WERI-Rb-1 (cell line): ENCODE data around the gene TP53I13.

Experiments used
- DNase-seq: peaks from one replicate; pipeline ENCODE4 v3.0.0-alpha.2; 2020
- H3K27ac ChIP-seq: fragments of 250-450 bp; sonication (Bioruptor Pico); 2 replicates; pipeline ENCODE4 v1.5.1; 2020; ENCODE audit warnings: mild to moderate bottlenecking, moderate library complexity
- H3K27me3 ChIP-seq: fragments of 250-450 bp; sonication (Bioruptor Pico); 2 replicates; pipeline ENCODE4 v1.5.1; 2021; ENCODE audit warnings: mild to moderate bottlenecking, low read depth, moderate library complexity; ENCODE audit not compliant: insufficient read depth, severe bottlenecking
- H3K36me3 ChIP-seq: fragments of 250-450 bp; sonication (Bioruptor Pico); 2 replicates; pipeline ENCODE4 v1.5.1; 2020; ENCODE audit warnings: mild to moderate bottlenecking, moderate library complexity
- H3K4me3 ChIP-seq: 2 replicates; pipeline ENCODE4 v1.5.1; 2011; ENCODE audit warnings: low read depth, mild to moderate bottlenecking, control low read depth, low read length
- H3K9me3 ChIP-seq: fragments of 250-450 bp; sonication (Bioruptor Pico); 2 replicates; pipeline ENCODE4 v1.5.1; 2021; ENCODE audit warnings: mild to moderate bottlenecking, moderate library complexity; ENCODE audit not compliant: severe bottlenecking
- CTCF ChIP-seq: IDR thresholded peaks from 2 replicates; pipeline ENCODE4 v1.5.1; 2011; ENCODE audit warnings: low read depth, mild to moderate bottlenecking, control low read depth, inconsistent platforms, low read length

Gene TP53I13

GRCh38 chr17:29590411-29591145 is 22.1 kb downstream of the TP53I13 start:
- H3K27ac ChIP-seq, result peak overlapping the region; percentile 94
- no peaks in the 10 kb centered on the region for H3K36me3 ChIP-seq
- DNase-seq, result peak; percentile 87
- TF ChIP-seq CTCF, result no peak
- no peaks in the 10 kb centered on the region for H3K9me3 ChIP-seq
- H3K27me3 ChIP-seq, result no peaks in the 10 kb centered on the region
- peak overlapping the region; percentile 67 for H3K4me3 ChIP-seq

- no peak for TF ChIP-seq CTCF
- Histone ChIP-seq H3K36me3 (no peaks in the 10 kb centered on the region), H3K9me3 (no peaks in the 10 kb centered on the region), H3K27ac (peak overlapping the region; percentile 94), H3K4me3 (peak overlapping the region; percentile 67), H3K27me3 (no peaks in the 10 kb centered on the region)
- DNase-seq, result peak; percentile 75
These were observed 22.7 kb downstream of the TP53I13 start for GRCh38 chr17:29591146-29591736.

- Histone ChIP-seq H3K9me3 (no peaks in the 10 kb centered on the region), H3K36me3 (no peaks in the 10 kb centered on the region), H3K27me3 (no peaks in the 10 kb centered on the region), H3K4me3 (peak overlapping the region; percentile 67), H3K27ac (peak overlapping the region; percentile 94)
- peak; percentile 96 for DNase-seq
- TF ChIP-seq CTCF, result peak; percentile 96
These were observed 23.5 kb downstream of the TP53I13 start for GRCh38 chr17:29591737-29592608.

GRCh38 chr17:29592850-29593551 is 24.5 kb downstream of the TP53I13 start, which contains the start of gene ANKRD13B:
ANKRD13B (plus strand) TSS chr17:29593132; CDS start chr17:29593622, 490 bp downstream.
- Histone ChIP-seq H3K36me3 (no peaks in the 10 kb centered on the region), H3K4me3 (peak within 1 kb of the TSS; percentile 67), H3K9me3 (no peaks in the 10 kb centered on the region), H3K27ac (peak within 1 kb of the TSS; percentile 94), H3K27me3 (no peaks in the 10 kb centered on the region)
- no peak for TF ChIP-seq CTCF
- DNase-seq, result peak; percentile 82
